Inflammatory macrophage treated with lipopolysaccharide for 4 hours (primary cell): Measurements from ENCODE around the gene PLEKHA6.

ENCODE experiments used
- DNase-seq: peaks from one replicate; pipeline ENCODE4 v3.0.0-alpha.2; 2020

The PLEKHA6 gene

GRCh38 chr1:204354579-204354978, 5.2 kb downstream of the PLEKHA6 start:
- DNase-seq = no peak

DNA sequence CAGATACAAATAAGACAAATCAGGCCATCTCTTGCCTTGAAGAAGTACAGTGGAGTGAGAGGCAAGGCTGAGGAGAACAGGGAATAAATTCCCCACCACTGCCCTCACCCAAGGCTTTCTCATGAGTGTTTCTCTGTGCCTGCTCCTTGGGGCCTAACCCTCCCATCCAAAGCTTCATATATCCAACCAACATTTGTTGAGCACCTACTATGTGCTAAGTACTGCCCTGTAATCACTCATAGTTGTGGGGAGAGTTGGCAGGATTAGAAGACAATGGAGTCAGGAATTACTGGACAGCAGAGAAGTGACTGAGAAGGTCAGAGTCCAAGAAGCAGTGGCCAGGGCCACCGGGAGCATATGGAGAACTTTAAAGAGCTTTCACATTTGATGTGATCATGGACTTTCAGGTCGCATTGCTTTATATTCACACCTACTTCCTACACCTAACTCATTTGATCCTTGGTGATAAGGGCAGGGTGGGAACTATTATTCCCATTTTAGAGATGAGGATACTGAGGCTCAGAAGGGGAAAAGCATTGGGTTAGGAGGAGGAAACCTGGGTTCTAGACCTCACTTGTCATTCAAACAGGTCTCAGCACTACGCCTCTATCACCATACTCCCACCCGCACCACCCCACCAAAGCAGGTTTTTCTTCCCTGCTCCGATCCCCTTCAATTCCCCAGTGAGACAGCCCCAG, 6.4 kb downstream of the PLEKHA6 start:
- no peak for DNase-seq

GRCh38 chr1:204350857-204351573, 8.7 kb downstream of the PLEKHA6 start:
- no peak for DNase-seq

- DNase-seq = no peak
Observed at GRCh38 chr1:204350312-204350711, 9.4 kb downstream of the PLEKHA6 start.

- no peak for DNase-seq
Observed at GRCh38 chr1:204349602-204350001, 10.1 kb downstream of the PLEKHA6 start.

GRCh38 chr1:204348722-204349121, 11.0 kb downstream of the PLEKHA6 start:
- DNase-seq = no peak

DNA sequence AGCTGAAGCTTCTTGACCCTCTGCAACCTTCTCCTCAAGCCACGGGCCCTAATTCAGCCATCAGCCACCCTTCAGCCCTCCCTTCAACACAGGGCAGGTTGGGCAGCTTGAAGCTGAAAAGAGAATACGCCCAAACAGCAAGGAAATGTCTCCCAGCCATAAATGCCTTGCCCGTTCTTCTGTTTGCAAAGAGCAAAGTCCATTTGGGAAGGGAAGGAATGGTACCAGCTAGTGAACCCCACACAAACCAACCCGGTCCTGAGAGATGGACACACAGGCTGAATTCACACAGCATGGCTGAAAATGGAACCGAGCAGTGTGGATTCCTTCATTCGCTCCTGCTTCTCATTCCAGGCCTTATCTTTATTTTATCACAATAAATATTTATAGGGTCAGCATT, 11.5 kb downstream of the PLEKHA6 start:
- no peak for DNase-seq

- DNase-seq = no peak
Observed at GRCh38 chr1:204345941-204346645, 13.6 kb downstream of the PLEKHA6 start.

DNA sequence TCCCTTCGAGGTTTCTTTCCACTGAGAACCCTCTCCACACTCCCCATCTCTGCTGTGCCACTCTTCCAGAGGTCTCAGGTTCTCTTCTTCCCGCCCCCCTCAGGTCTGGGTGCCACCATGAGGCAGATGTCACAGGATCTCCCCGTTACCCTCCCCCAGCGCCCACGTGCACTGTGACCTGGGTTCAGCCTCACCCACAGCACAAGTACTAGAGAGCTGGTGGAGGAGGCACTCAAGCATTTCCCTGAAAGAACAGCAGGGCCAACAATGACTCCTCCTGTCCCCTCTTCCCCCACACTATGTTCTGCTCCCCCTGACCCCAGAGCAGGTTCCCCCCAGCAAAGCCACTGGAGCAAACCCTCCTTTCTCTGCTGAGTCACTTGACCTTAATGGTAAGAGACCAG, 14.3 kb downstream of the PLEKHA6 start:
- DNase-seq = no peak

DNA sequence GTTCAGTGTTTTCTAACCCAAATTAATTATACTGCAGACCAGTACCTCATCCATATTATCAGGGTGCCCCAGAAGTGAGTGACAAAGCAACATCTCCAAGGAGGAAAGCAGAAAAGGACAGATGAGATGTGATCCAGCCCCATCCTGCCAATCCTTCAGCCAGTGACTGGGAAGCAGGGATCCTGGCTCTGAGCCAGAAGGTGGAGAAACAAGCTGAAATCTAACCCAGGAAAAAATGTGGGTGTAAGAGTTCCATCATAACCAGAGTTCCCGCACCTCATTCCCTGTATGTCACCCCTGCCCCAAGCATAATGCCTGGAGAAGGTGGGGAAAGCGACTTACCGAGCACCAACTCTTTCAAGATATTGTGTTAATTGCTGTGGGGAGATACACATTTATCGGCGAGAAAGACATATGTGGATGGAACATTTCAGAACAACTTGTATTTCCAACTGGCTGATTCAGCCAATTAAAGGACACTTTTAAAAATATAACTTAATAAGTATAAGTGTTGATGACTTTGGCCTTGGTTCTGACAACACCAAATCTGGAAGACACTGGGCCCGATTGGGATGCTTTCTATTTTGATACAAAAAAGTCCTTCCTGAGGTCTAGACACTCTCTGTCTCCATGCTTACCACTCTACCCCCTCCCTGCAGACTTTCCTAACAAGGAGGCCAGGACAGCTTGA, 14.9 kb downstream of the PLEKHA6 start:
- DNase-seq = no peak

GRCh38 chr1:204343802-204344201, 15.9 kb downstream of the PLEKHA6 start:
- no peak for DNase-seq

GRCh38 chr1:204343247-204343646, 16.5 kb downstream of the PLEKHA6 start:
- no peak for DNase-seq

- no peak for DNase-seq
Observed at GRCh38 chr1:204342310-204342709, 17.4 kb downstream of the PLEKHA6 start.

DNA sequence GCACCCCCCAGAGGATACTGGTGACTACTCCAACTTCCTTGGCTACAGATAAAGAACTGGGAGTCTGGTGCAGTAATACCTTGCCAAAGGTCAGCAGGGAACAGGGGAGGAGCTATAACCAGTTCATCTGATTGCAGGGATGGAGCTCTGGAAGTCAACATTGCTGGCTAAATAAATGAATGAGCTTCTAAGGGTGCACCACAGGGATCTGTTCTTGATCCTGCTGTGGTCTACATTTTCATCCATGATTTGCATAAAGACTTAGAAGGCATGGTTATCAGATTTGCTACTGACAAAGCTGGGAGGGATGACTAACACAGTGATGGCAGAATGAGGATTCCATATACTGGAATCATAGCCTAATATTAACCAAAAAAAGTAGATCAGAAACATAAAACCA, 18.3 kb downstream of the PLEKHA6 start:
- no peak for DNase-seq

GRCh38 chr1:204340081-204340889, 19.4 kb downstream of the PLEKHA6 start:
- DNase-seq = no peak

- DNase-seq = no peak
Observed at GRCh38 chr1:204339541-204339940, 20.2 kb downstream of the PLEKHA6 start.

DNA sequence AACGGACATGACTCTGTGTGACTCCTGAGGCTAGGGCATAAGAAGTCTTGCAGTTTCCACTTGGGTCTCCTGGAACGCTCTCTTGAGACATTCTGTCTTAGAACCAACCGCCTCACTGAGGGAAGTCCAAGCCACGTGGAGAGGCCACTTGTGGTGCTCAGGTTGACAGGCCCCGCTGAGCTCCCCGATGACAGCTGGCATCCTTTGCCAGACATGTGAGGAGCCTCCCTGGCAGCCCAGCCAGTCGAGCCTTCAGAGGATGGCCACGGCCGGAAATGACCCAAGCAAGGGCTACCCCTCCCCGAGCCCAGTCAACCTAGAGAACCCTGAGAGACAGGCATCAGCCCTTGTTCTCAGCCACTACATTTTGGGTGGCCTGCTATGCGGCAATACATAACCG, 20.7 kb downstream of the PLEKHA6 start:
- no peak for DNase-seq

- DNase-seq = no peak
Observed at GRCh38 chr1:204338360-204338759, 21.4 kb downstream of the PLEKHA6 start.

- DNase-seq = no peak
Observed at GRCh38 chr1:204337583-204337982, 22.1 kb downstream of the PLEKHA6 start.

DNA sequence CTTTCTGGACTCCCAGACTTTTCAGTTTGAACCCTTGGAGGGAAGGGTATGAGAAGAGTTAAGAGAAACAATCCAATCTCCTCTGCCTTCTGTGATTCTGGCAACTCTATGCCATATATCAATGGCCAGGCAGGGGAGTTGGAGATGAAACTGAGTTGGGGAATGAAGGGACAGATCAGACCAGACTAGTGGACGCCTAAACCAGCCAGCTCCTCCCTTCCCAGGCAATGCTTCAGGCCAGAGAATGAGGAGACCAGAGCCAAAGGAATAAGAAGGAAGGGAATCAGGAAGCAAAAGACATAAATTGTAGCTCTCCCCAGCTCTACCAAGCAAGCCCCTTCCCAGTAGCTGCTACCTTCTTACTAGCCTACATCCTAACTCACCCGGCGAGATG, 22.7 kb downstream of the PLEKHA6 start:
- no peak for DNase-seq

- no peak for DNase-seq
Observed at GRCh38 chr1:204336421-204337035, 23.2 kb downstream of the PLEKHA6 start.

GRCh38 chr1:204335533-204335932, 24.2 kb downstream of the PLEKHA6 start:
- DNase-seq = no peak
